Prostate gland (tissue), 2 donors: ENCODE results near the gene ZNF212.

Source experiments
- CTCF ChIP-seq, 4 experiments: fragments of 200-600 bp in 2 of 4; fragments of 450-650 bp in 2 of 4; sonication (generic) in 2 of 4; IDR thresholded peaks; 1 replicate in 3 of 4; 2 replicates in 1 of 4; pipeline ENCODE4 v1.5.1; 2016 to 2019; ENCODE audit warnings: antibody characterized with exemption in 4 of 4, mild to moderate bottlenecking in 2 of 4, moderate library complexity in 2 of 4
- POLR2A ChIP-seq: fragments of 450-650 bp; IDR thresholded peaks from one replicate; pipeline ENCODE4 v1.6.1; 2016; ENCODE audit warnings: antibody characterized with exemption, mild to moderate bottlenecking
- POLR2AphosphoS5 ChIP-seq: sonication (generic); formaldehyde crosslinking; IDR thresholded peaks from one replicate; pipeline ENCODE4 v1.6.1; 2017; ENCODE audit warnings: antibody characterized with exemption

GRCh38 chr7:149297034-149297755 is 57.7 kb downstream of the ZNF212 start:
- TF ChIP-seq POLR2A (no peak), CTCF (IDR thresholded peaks at IDR 0.05) (no peak), POLR2AphosphoS5 (no peak)
